GM04504 (cell line): Measurements from ENCODE around the gene TRAK1.
"Not testable (repeated sequence)": the region's sequence is repeated elsewhere in the genome, so short reads cannot be mapped to it uniquely, and the experiment has no call there.

Source experiments
- DNase-seq: peaks from one replicate; pipeline ENCODE4 v3.0.0-alpha.2; 2012; ENCODE audit warnings: low read depth

The TRAK1 gene

GRCh38 chr3:42098171-42098570 is 7.0 kb downstream of the TRAK1 start:
- DNase-seq, result no peak

GRCh38 chr3:42099020-42099765 is 8.0 kb downstream of the TRAK1 start:
- no peak for DNase-seq

GRCh38 chr3:42101048-42101447 is 9.9 kb downstream of the TRAK1 start:
- DNase-seq, result peak; percentile 64

- no peak for DNase-seq
Observed at GRCh38 chr3:42101481-42101880, 10.3 kb downstream of the TRAK1 start.

- DNase-seq, result no peak
Observed at GRCh38 chr3:42102571-42102970, 11.4 kb downstream of the TRAK1 start.

- DNase-seq, result not testable (repeated sequence)
Observed at GRCh38 chr3:42103921-42104665, 12.9 kb downstream of the TRAK1 start.

GRCh38 chr3:42105994-42106393 is 14.8 kb downstream of the TRAK1 start:
- not testable (repeated sequence) for DNase-seq

- DNase-seq, result no peak
Observed at GRCh38 chr3:42106646-42107045, 15.5 kb downstream of the TRAK1 start.

- DNase-seq, result no peak
Observed at GRCh38 chr3:42110631-42111030, 19.5 kb downstream of the TRAK1 start.

GRCh38 chr3:42114130-42114725 is 23.1 kb downstream of the TRAK1 start:
- no peak for DNase-seq

GRCh38 chr3:42115215-42115614 is 24.1 kb downstream of the TRAK1 start:
- DNase-seq, result no peak

- DNase-seq, result no peak
Observed at GRCh38 chr3:42115946-42116345, 24.8 kb downstream of the TRAK1 start.

GRCh38 chr3:42116466-42116865 is 25.3 kb downstream of the TRAK1 start:
- DNase-seq, result no peak

GRCh38 chr3:42117175-42118008 is 26.2 kb downstream of the TRAK1 start:
- DNase-seq, result no peak

- no peak for DNase-seq
Observed at GRCh38 chr3:42118762-42119361, 27.7 kb downstream of the TRAK1 start.

GRCh38 chr3:42119561-42120355 is 28.6 kb downstream of the TRAK1 start:
- DNase-seq, result no peak

- DNase-seq, result no peak
Observed at GRCh38 chr3:42120866-42121265, 29.7 kb downstream of the TRAK1 start.

- no peak for DNase-seq
Observed at GRCh38 chr3:42122261-42123011, 31.3 kb downstream of the TRAK1 start.

GRCh38 chr3:42123012-42123581 is 31.9 kb downstream of the TRAK1 start:
- no peak for DNase-seq
